HEK293T (cell line): ENCODE results near the gene CNTN5.

ENCODE experiments used
- ARNT ChIP-seq: fragments of 450-650 bp; IDR thresholded peaks from 2 replicates; pipeline ENCODE4 v1.6.1; 2017; ENCODE audit warnings: mild to moderate bottlenecking
- BHLHE40 ChIP-seq: fragments of 450-650 bp; IDR thresholded peaks from 2 replicates; pipeline ENCODE4 v1.6.1; 2016; ENCODE audit warnings: mild to moderate bottlenecking, moderate library complexity, borderline replicate concordance
- CTBP1 ChIP-seq: fragments of 450-650 bp; IDR thresholded peaks from 2 replicates; pipeline ENCODE4 v1.6.1; 2016; ENCODE audit warnings: borderline replicate concordance
- ELF4 ChIP-seq: fragments of 450-650 bp; IDR thresholded peaks from 2 replicates; pipeline ENCODE4 v1.6.1; 2017; ENCODE audit warnings: antibody characterized with exemption
- FOXA1 ChIP-seq: fragments of 450-650 bp; IDR thresholded peaks from 2 replicates; pipeline ENCODE4 v1.6.1; 2016; ENCODE audit warnings: mild to moderate bottlenecking
- FOXK2 ChIP-seq: fragments of 450-650 bp; IDR thresholded peaks from 2 replicates; pipeline ENCODE4 v1.6.1; 2016; ENCODE audit warnings: mild to moderate bottlenecking
- FOXM1 ChIP-seq: fragments of 450-650 bp; IDR thresholded peaks from 2 replicates; pipeline ENCODE4 v1.6.1; 2017; ENCODE audit warnings: mild to moderate bottlenecking, borderline replicate concordance
- HDGF ChIP-seq: fragments of 450-650 bp; IDR thresholded peaks from 2 replicates; pipeline ENCODE4 v1.6.1; 2017; ENCODE audit warnings: antibody characterized with exemption, borderline replicate concordance
- LEF1 ChIP-seq: fragments of 450-650 bp; IDR thresholded peaks from 2 replicates; pipeline ENCODE4 v1.6.1; 2017; ENCODE audit warnings: mild to moderate bottlenecking, borderline replicate concordance
- NFRKB ChIP-seq: fragments of 450-650 bp; IDR thresholded peaks from 2 replicates; pipeline ENCODE4 v1.6.1; 2016; ENCODE audit warnings: mild to moderate bottlenecking, moderate library complexity
- SP1 ChIP-seq: fragments of 450-650 bp; IDR thresholded peaks from 2 replicates; pipeline ENCODE4 v1.6.1; 2017
- SUZ12 ChIP-seq: fragments of 450-650 bp; IDR thresholded peaks from 2 replicates; pipeline ENCODE4 v1.6.1; 2016; ENCODE audit warnings: mild to moderate bottlenecking
- ZNF384 ChIP-seq: fragments of 450-650 bp; IDR thresholded peaks from 2 replicates; pipeline ENCODE4 v1.6.1; 2016
- TF ChIP-seq, protein P1 (sequence below): fragments of 450-650 bp; IDR thresholded peaks from 2 replicates; pipeline ENCODE4 v1.6.1; 2016

GRCh38 chr11:99632969-99633368 lies 612.2 kb downstream of the CNTN5 start:
- TF ChIP-seq HDGF: no peak
- no peak for TF ChIP-seq FOXM1
- no peak for TF ChIP-seq NFRKB
- TF ChIP-seq, protein P1, sequence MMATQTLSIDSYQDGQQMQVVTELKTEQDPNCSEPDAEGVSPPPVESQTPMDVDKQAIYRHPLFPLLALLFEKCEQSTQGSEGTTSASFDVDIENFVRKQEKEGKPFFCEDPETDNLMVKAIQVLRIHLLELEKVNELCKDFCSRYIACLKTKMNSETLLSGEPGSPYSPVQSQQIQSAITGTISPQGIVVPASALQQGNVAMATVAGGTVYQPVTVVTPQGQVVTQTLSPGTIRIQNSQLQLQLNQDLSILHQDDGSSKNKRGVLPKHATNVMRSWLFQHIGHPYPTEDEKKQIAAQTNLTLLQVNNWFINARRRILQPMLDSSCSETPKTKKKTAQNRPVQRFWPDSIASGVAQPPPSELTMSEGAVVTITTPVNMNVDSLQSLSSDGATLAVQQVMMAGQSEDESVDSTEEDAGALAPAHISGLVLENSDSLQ: no peak
- TF ChIP-seq FOXA1: no peak
- TF ChIP-seq FOXK2: no peak
- TF ChIP-seq ARNT: no peak
- no peak for TF ChIP-seq SP1
- TF ChIP-seq ELF4: no peak
- TF ChIP-seq BHLHE40: no peak
- no peak for TF ChIP-seq CTBP1
- no peak for TF ChIP-seq LEF1
- no peak for TF ChIP-seq SUZ12
- no peak for TF ChIP-seq ZNF384
